ENCODE results near the gene TYK2. TPM values are rescaled to one million over a fixed set of nuclear protein-coding genes. Genes with fewer than 3 reads are reported as not detected.

Gene TYK2
- total and polyA plus RNA-seq, 7 donors, result 35.6 to 125 (median 47.2) TPM

GRCh38 chr19:10422846-10423245 is 42.5 kb upstream of the TYK2 start:
- TF ChIP-seq CTCF (IDR thresholded peaks at IDR 0.05), result no peak
- 53 to 76% methylated on average over 3 of the region's 3 CpGs for whole genome bisulfite sequencing, 2 donors
- Histone ChIP-seq H3K4me3 (no peak overlapping the region), H3K9me3 (no peaks in the 10 kb centered on the region), H3K36me3 (no peaks in the 10 kb centered on the region), H3K27ac (no peak overlapping the region), H3K4me1 (peaks cover 0 to 47% (median 41%) of the 10 kb centered on the region in 4 donors), H3K27me3 (peaks cover 67 to 78% (median 75%) of the 10 kb centered on the region in 3 donors)
- intact Hi-C loops (cut with DNase I), result no loop called here
- no peak for DNase-seq

GRCh38 chr19:10422046-10422461 is 41.7 kb upstream of the TYK2 start:
- no peak overlapping the region for H3K27ac ChIP-seq
- H3K36me3 ChIP-seq, result no peaks in the 10 kb centered on the region
- no peak overlapping the region for H3K4me3 ChIP-seq
- no peak for DNase-seq
- H3K9me3 ChIP-seq, result no peaks in the 10 kb centered on the region
- peaks cover 75 to 86% (median 83%) of the 10 kb centered on the region in 3 donors for H3K27me3 ChIP-seq
- intact Hi-C loops (cut with DNase I), result no loop called here
- H3K4me1 ChIP-seq, result peaks cover 0 to 47% (median 42%) of the 10 kb centered on the region in 4 donors
- WGBS, 2 donors, result 24 to 45% methylated on average over 4 of the region's 4 CpGs
- TF ChIP-seq POLR2AphosphoS5 (IDR thresholded peaks at IDR 0.05), result no peak
- TF ChIP-seq POLR2A (IDR thresholded peaks at IDR 0.05), result no peak
- TF ChIP-seq CTCF (IDR thresholded peaks at IDR 0.05), result no peak
- TF ChIP-seq EP300 (IDR thresholded peaks at IDR 0.05), result no peak

- intact Hi-C loops (cut with DNase I), result no loop called here
- WGBS, 2 donors, result 22 to 29% methylated on average over 17 of the region's 17 CpGs
- TF ChIP-seq POLR2AphosphoS5 (IDR thresholded peaks at IDR 0.05) (no peak), POLR2A (IDR thresholded peaks at IDR 0.05) (no peak), CTCF (IDR thresholded peaks at IDR 0.05) (no peak), EP300 (IDR thresholded peaks at IDR 0.05) (no peak)
- no peaks in the 10 kb centered on the region for H3K36me3 ChIP-seq
- no peaks in the 10 kb centered on the region for H3K9me3 ChIP-seq
- peaks cover 78 to 92% (median 89%) of the 10 kb centered on the region in 3 donors for H3K27me3 ChIP-seq
- H3K27ac ChIP-seq, result no peak overlapping the region
- peaks cover 0 to 53% (median 48%) of the 10 kb centered on the region in 4 donors for H3K4me1 ChIP-seq
- no peak overlapping the region for H3K4me3 ChIP-seq
- DNase-seq, result no peak
Measured at GRCh38 chr19:10421240-10422045, 41.1 kb upstream of the TYK2 start.

GRCh38 chr19:10420444-10421239 is 40.3 kb upstream of the TYK2 start, which contains the start of gene PDE4A:
PDE4A (plus strand) TSS chr19:10420538; CDS start chr19:10420765, 227 bp downstream.
- no peak for TF ChIP-seq POLR2A (IDR thresholded peaks at IDR 0.05)
- TF ChIP-seq EP300 (IDR thresholded peaks at IDR 0.05), result no peak
- no peak for TF ChIP-seq POLR2AphosphoS5 (IDR thresholded peaks at IDR 0.05)
- TF ChIP-seq CTCF (IDR thresholded peaks at IDR 0.05), result no peak
- Histone ChIP-seq H3K27ac (no peak within 1 kb of the TSS), H3K4me3 (peak within 1 kb of the TSS in 2 of 4 donors; percentile 17 to 18), H3K9me3 (no peaks in the 10 kb centered on the region), H3K27me3 (peaks cover 84 to 100% (median 93%) of the 10 kb centered on the region in 3 donors), H3K36me3 (no peaks in the 10 kb centered on the region), H3K4me1 (peaks cover 0 to 60% (median 53%) of the 10 kb centered on the region in 4 donors)
- intact Hi-C loops (cut with DNase I), result no loop called here
- WGBS, 2 donors, result 1% methylated on average over 104 of the region's 104 CpGs
- no peak for DNase-seq

Measured in sigmoid colon (tissue), 7 donors.